GM23248 (cell line): ENCODE results near the gene TENT5C.

Experiments used
- EZH2 ChIP-seq: fragments of 200-600 bp; sonication (generic); IDR thresholded peaks from 2 replicates; pipeline ENCODE4 v1.6.1; 2018; ENCODE audit warnings: antibody characterized with exemption, mild to moderate bottlenecking; ENCODE audit not compliant: insufficient read depth, poor library complexity, severe bottlenecking
- EZH2phosphoT487 ChIP-seq: fragments of 200-600 bp; sonication (generic); IDR thresholded peaks from 2 replicates; pipeline ENCODE4 v1.6.1; 2018; ENCODE audit warnings: antibody characterized with exemption, moderate library complexity, mild to moderate bottlenecking, low read depth; ENCODE audit not compliant: insufficient read depth

- TF ChIP-seq EZH2 (no peak), EZH2phosphoT487 (no peak)
Observed at GRCh38 chr1:117631359-117632160, 25.7 kb downstream of the TENT5C start.
